OCI-LY1 (cell line): ENCODE results near the gene SURF2.

Experiments used
- H2AFZ ChIP-seq: fragments of 200-600 bp; sonication (generic), shearing (Covaris generic); 2 replicates; pipeline ENCODE4 v1.6.0; 2014; ENCODE audit warnings: antibody characterized with exemption, mild to moderate bottlenecking, low read length
- H3F3A ChIP-seq: fragments of 200-600 bp; sonication (generic), shearing (Covaris generic); 2 replicates; pipeline ENCODE4 v1.6.0; 2014; ENCODE audit warnings: mild to moderate bottlenecking, antibody characterized with exemption, low read length, moderate library complexity; ENCODE audit not compliant: insufficient read depth
- H3K27ac ChIP-seq: fragments of 200-600 bp; sonication (generic); 2 replicates; pipeline ENCODE4 v1.5.1; 2014; ENCODE audit warnings: low read length, mixed run types, mild to moderate bottlenecking, low read depth; ENCODE audit not compliant: poor library complexity, severe bottlenecking
- H3K27me3 ChIP-seq: fragments of 200-600 bp; sonication (generic); 2 replicates; pipeline ENCODE4 v1.6.0; 2014; ENCODE audit warnings: antibody characterized with exemption, mild to moderate bottlenecking, low read length, moderate library complexity; ENCODE audit not compliant: insufficient read depth
- H3K36me3 ChIP-seq: fragments of 200-600 bp; sonication (generic); 2 replicates; pipeline ENCODE4 v1.6.1; 2014; ENCODE audit warnings: mild to moderate bottlenecking, antibody characterized with exemption, low read length, moderate library complexity, mixed read lengths; ENCODE audit not compliant: insufficient read depth
- H3K4me1 ChIP-seq: fragments of 200-600 bp; sonication (generic); 2 replicates; pipeline ENCODE4 v1.5.1; 2014; ENCODE audit warnings: mild to moderate bottlenecking, low read length, moderate library complexity; ENCODE audit not compliant: insufficient read depth, severe bottlenecking
- H3K4me2 ChIP-seq: fragments of 200-600 bp; sonication (generic), shearing (Covaris generic); 2 replicates; pipeline ENCODE4 v1.6.1; 2014; ENCODE audit warnings: low read length
- H3K4me3 ChIP-seq: fragments of 200-600 bp; sonication (generic); 2 replicates; pipeline ENCODE4 v1.5.1; 2014; ENCODE audit warnings: low read length, low read depth, mild to moderate bottlenecking, mixed read lengths; ENCODE audit not compliant: poor library complexity, severe bottlenecking
- H3K79me2 ChIP-seq: fragments of 200-600 bp; shearing (Covaris generic); 2 replicates; pipeline ENCODE4 v1.6.1; 2016; ENCODE audit warnings: mixed run types, low read length, mixed read lengths; ENCODE audit not compliant: insufficient read depth
- H3K9ac ChIP-seq: fragments of 200-600 bp; sonication (generic), shearing (Covaris generic); 2 replicates; pipeline ENCODE4 v1.6.1; 2014; ENCODE audit warnings: mild to moderate bottlenecking, low read length, mixed read lengths
- H3K9me2 ChIP-seq: fragments of 200-600 bp; sonication (generic), shearing (Covaris generic); 2 replicates; pipeline ENCODE4 v1.6.1; 2014; ENCODE audit warnings: low read depth, mild to moderate bottlenecking, low read length, mixed read lengths
- H3K9me3 ChIP-seq: fragments of 200-600 bp; shearing (Covaris generic); 2 replicates; pipeline ENCODE4 v1.6.1; 2014; ENCODE audit warnings: low read length, mixed read lengths
- H4K20me1 ChIP-seq: fragments of 200-600 bp; sonication (generic), shearing (Covaris generic); 2 replicates; pipeline ENCODE4 v1.6.0; 2016; ENCODE audit warnings: mild to moderate bottlenecking, low read length; ENCODE audit not compliant: insufficient read depth
- CTCF ChIP-seq: fragments of 200-600 bp; sonication (generic), shearing (Covaris generic); IDR thresholded peaks from 2 replicates; pipeline ENCODE4 v1.5.1; 2017; ENCODE audit warnings: mild to moderate bottlenecking, antibody characterized with exemption, low read length, moderate library complexity, mixed read lengths
- EZH2 ChIP-seq: fragments of 200-600 bp; sonication (generic), shearing (Covaris generic); IDR thresholded peaks from 2 replicates; pipeline ENCODE4 v1.8.0; 2017; ENCODE audit warnings: borderline replicate concordance, mixed run types, mild to moderate bottlenecking, antibody characterized with exemption, low read length, moderate library complexity, mixed read lengths

The SURF2 gene

GRCh38 chr9:133393399-133393798 is 37.0 kb downstream of the SURF2 start:
- H4K20me1 ChIP-seq, result no peaks in the 10 kb centered on the region
- H3K36me3 ChIP-seq, result no peaks in the 10 kb centered on the region; the same call in 1 of the 2 replicates
- no peaks in the 10 kb centered on the region for H3K4me1 ChIP-seq
- no peak overlapping the region for H2AFZ ChIP-seq
- H3K27me3 ChIP-seq, result peaks cover 11% of the 10 kb centered on the region
- no peaks in the 10 kb centered on the region for H3K79me2 ChIP-seq
- no peak overlapping the region for H3K4me2 ChIP-seq
- no peak for TF ChIP-seq CTCF
- TF ChIP-seq EZH2, result no peak
- H3K27ac ChIP-seq, result no peak overlapping the region
- H3F3A ChIP-seq, result no peaks in the 10 kb centered on the region
- no peaks in the 10 kb centered on the region for H3K9me3 ChIP-seq
- no peaks in the 10 kb centered on the region for H3K9me2 ChIP-seq
- H3K4me3 ChIP-seq, result no peak overlapping the region
- H3K9ac ChIP-seq, result no peak overlapping the region

GRCh38 chr9:133394687-133395271 is 38.4 kb downstream of the SURF2 start:
- Histone ChIP-seq H3K9me2 (no peaks in the 10 kb centered on the region), H3K4me2 (no peak overlapping the region), H3K4me3 (no peak overlapping the region), H3K9ac (no peak overlapping the region), H4K20me1 (no peaks in the 10 kb centered on the region), H3K27ac (no peak overlapping the region), H3K9me3 (no peaks in the 10 kb centered on the region), H3K4me1 (no peaks in the 10 kb centered on the region), H2AFZ (no peak overlapping the region), H3K36me3 (no peaks in the 10 kb centered on the region; the same call in 1 of the 2 replicates), H3F3A (no peaks in the 10 kb centered on the region), H3K27me3 (peaks cover 11% of the 10 kb centered on the region), H3K79me2 (no peaks in the 10 kb centered on the region)
- TF ChIP-seq EZH2 (no peak), CTCF (no peak)

- Histone ChIP-seq H3K4me3 (no peak overlapping the region), H2AFZ (no peak overlapping the region), H3K9ac (no peak overlapping the region), H3K79me2 (no peaks in the 10 kb centered on the region), H3F3A (no peaks in the 10 kb centered on the region), H3K9me3 (no peaks in the 10 kb centered on the region), H3K27ac (no peak overlapping the region), H3K9me2 (no peaks in the 10 kb centered on the region), H3K4me2 (no peak overlapping the region), H4K20me1 (no peaks in the 10 kb centered on the region), H3K4me1 (no peaks in the 10 kb centered on the region), H3K27me3 (peaks cover 5% of the 10 kb centered on the region), H3K36me3 (no peaks in the 10 kb centered on the region; the same call in 1 of the 2 replicates)
- TF ChIP-seq CTCF (peak; percentile 39; the same call in 1 of the 2 replicates), EZH2 (no peak)
Measured at GRCh38 chr9:133396952-133397351, 40.6 kb downstream of the SURF2 start.
